Mesendoderm (in vitro differentiated cells): Measurements from ENCODE around the gene PRXL2A.

Experiments
- DNase-seq: peaks from one replicate; pipeline ENCODE4 v3.0.0; 2013
- H2AK5ac ChIP-seq: 2 replicates; pipeline ENCODE4 v1.6.1; 2013; ENCODE audit warnings: low read length, inconsistent platforms
- H2BK120ac ChIP-seq: 2 replicates; pipeline ENCODE4 v1.6.1; 2013; ENCODE audit warnings: low read depth, mild to moderate bottlenecking, low read length, moderate library complexity, mixed read lengths
- H2BK15ac ChIP-seq: replicated peaks from 2 replicates; pipeline ENCODE4 v1.6.1; 2013; ENCODE audit warnings: low read depth, mild to moderate bottlenecking, moderate library complexity
- H2BK5ac ChIP-seq: 2 replicates; pipeline ENCODE4 v1.6.1; 2013; ENCODE audit warnings: low read length, inconsistent platforms
- H3K18ac ChIP-seq: 2 replicates; pipeline ENCODE4 v1.6.1; 2013; ENCODE audit warnings: mild to moderate bottlenecking, low read length, mixed read lengths
- H3K23ac ChIP-seq: one replicate; pipeline ENCODE4 v1.6.1; 2013; ENCODE audit warnings: low read length
- H3K27ac ChIP-seq: 2 replicates; pipeline ENCODE4 v1.5.1; 2013; ENCODE audit warnings: low read depth, mild to moderate bottlenecking, inconsistent platforms, low read length, moderate library complexity
- H3K27me3 ChIP-seq: 2 replicates; pipeline ENCODE4 v1.6.1; 2013; ENCODE audit warnings: low read length, control low read depth, mild to moderate bottlenecking, inconsistent platforms; ENCODE audit not compliant: insufficient read depth, poor library complexity
- H3K36me3 ChIP-seq: 2 replicates; pipeline ENCODE4 v1.6.1; 2013; ENCODE audit warnings: low read length, inconsistent platforms; ENCODE audit not compliant: control insufficient read depth, insufficient read depth
- H3K4ac ChIP-seq: one replicate; pipeline ENCODE4 v1.6.1; 2013; ENCODE audit warnings: low read depth, mild to moderate bottlenecking, low read length, moderate library complexity
- H3K4me1 ChIP-seq: 2 replicates; pipeline ENCODE4 v1.6.1; 2013; ENCODE audit warnings: low read depth, low read length, inconsistent platforms; ENCODE audit not compliant: control insufficient read depth
- H3K4me2 ChIP-seq: 2 replicates; pipeline ENCODE4 v1.6.1; 2013; ENCODE audit warnings: low read length
- H3K4me3 ChIP-seq: 2 replicates; pipeline ENCODE4 v1.5.1; 2013; ENCODE audit warnings: mild to moderate bottlenecking, low read length
- H3K56ac ChIP-seq: one replicate; pipeline ENCODE4 v1.6.1; 2013; ENCODE audit warnings: low read length
- H3K79me1 ChIP-seq: 2 replicates; pipeline ENCODE4 v1.6.1; 2013; ENCODE audit warnings: low read length, inconsistent platforms
- H3K79me2 ChIP-seq: 2 replicates; pipeline ENCODE4 v1.6.1; 2013; ENCODE audit warnings: mild to moderate bottlenecking, low read length; ENCODE audit not compliant: control insufficient read depth, insufficient read depth
- H3K9ac ChIP-seq: 2 replicates; pipeline ENCODE4 v1.6.1; 2013; ENCODE audit warnings: low read length, inconsistent platforms
- H4K5ac ChIP-seq: one replicate; pipeline ENCODE4 v1.6.1; 2013; ENCODE audit warnings: low read length
- H4K8ac ChIP-seq: one replicate; pipeline ENCODE4 v1.6.1; 2013; ENCODE audit warnings: low read depth, mild to moderate bottlenecking, control low read depth, low read length, moderate library complexity
- WGBS: extraction: QIAGEN DNeasy Blood & Tissue Kit; methylation state at CpG from one replicate; pipeline ENCODE4 v1.1.7; 2013; ENCODE audit warnings: low lambda C conversion rate, missing lambda C conversion rate; ENCODE audit not compliant: insufficient coverage; ENCODE audit errors: extremely low coverage; 5-methylcytosine and 5-hydroxymethylcytosine counted together

PRXL2A gene

GRCh38 chr10:80470266-80470665 is 61.9 kb downstream of the PRXL2A start:
- no peak overlapping the region for H3K4me3 ChIP-seq
- peaks cover 3% of the 10 kb centered on the region for H3K36me3 ChIP-seq
- peaks cover 13% of the 10 kb centered on the region for H3K4me1 ChIP-seq
- no peak overlapping the region for H3K27ac ChIP-seq
- H3K79me2 ChIP-seq: peaks cover 72% of the 10 kb centered on the region
- no peak overlapping the region for H4K8ac ChIP-seq
- H3K9ac ChIP-seq: no peak overlapping the region
- H2AK5ac ChIP-seq: no peak overlapping the region
- no peak for DNase-seq
- H3K79me1 ChIP-seq: peaks cover 53% of the 10 kb centered on the region
- no peak overlapping the region for H3K56ac ChIP-seq
- H3K4ac ChIP-seq: no peak overlapping the region
- no peak overlapping the region for H2BK5ac ChIP-seq
- no peak overlapping the region for H3K18ac ChIP-seq
- no peak overlapping the region for H2BK15ac ChIP-seq
- H3K27me3 ChIP-seq: no peaks in the 10 kb centered on the region
- no peak overlapping the region for H2BK120ac ChIP-seq
- no peak overlapping the region for H3K23ac ChIP-seq
- H3K4me2 ChIP-seq: no peak overlapping the region
- WGBS: no CpG with 5 or more reads among the region's 3 CpGs
- H4K5ac ChIP-seq: no peak overlapping the region

- H3K4me2 ChIP-seq: no peak overlapping the region
- peaks cover 11% of the 10 kb centered on the region for H3K4me1 ChIP-seq
- H3K79me2 ChIP-seq: peaks cover 68% of the 10 kb centered on the region
- no CpG with 5 or more reads among the region's 3 CpGs for WGBS
- H3K4me3 ChIP-seq: no peak overlapping the region
- H3K27ac ChIP-seq: no peak overlapping the region
- peaks cover 3% of the 10 kb centered on the region for H3K36me3 ChIP-seq
- no peak overlapping the region for H3K18ac ChIP-seq
- H3K27me3 ChIP-seq: no peaks in the 10 kb centered on the region
- no peak overlapping the region for H2AK5ac ChIP-seq
- no peak overlapping the region for H4K5ac ChIP-seq
- H2BK15ac ChIP-seq: no peak overlapping the region
- H3K56ac ChIP-seq: no peak overlapping the region
- H3K4ac ChIP-seq: no peak overlapping the region
- no peak for DNase-seq
- no peak overlapping the region for H2BK5ac ChIP-seq
- H4K8ac ChIP-seq: no peak overlapping the region
- no peak overlapping the region for H3K9ac ChIP-seq
- no peak overlapping the region for H2BK120ac ChIP-seq
- H3K23ac ChIP-seq: no peak overlapping the region
- H3K79me1 ChIP-seq: peaks cover 46% of the 10 kb centered on the region
Measured at GRCh38 chr10:80471001-80471400, 62.6 kb downstream of the PRXL2A start.

- peaks cover 9% of the 10 kb centered on the region for H3K4me1 ChIP-seq
- H3K18ac ChIP-seq: no peak overlapping the region
- H2BK15ac ChIP-seq: no peak overlapping the region
- no peak overlapping the region for H3K27ac ChIP-seq
- peaks cover 62% of the 10 kb centered on the region for H3K79me2 ChIP-seq
- DNase-seq: no peak
- no CpG with 5 or more reads among the region's 4 CpGs for WGBS
- peaks cover 46% of the 10 kb centered on the region for H3K79me1 ChIP-seq
- H2BK120ac ChIP-seq: no peak overlapping the region
- H4K5ac ChIP-seq: no peak overlapping the region
- no peaks in the 10 kb centered on the region for H3K27me3 ChIP-seq
- no peak overlapping the region for H3K9ac ChIP-seq
- H3K23ac ChIP-seq: no peak overlapping the region
- no peak overlapping the region for H2AK5ac ChIP-seq
- no peak overlapping the region for H3K4ac ChIP-seq
- H2BK5ac ChIP-seq: no peak overlapping the region
- H3K4me3 ChIP-seq: no peak overlapping the region
- H4K8ac ChIP-seq: no peak overlapping the region
- H3K4me2 ChIP-seq: no peak overlapping the region
- H3K56ac ChIP-seq: no peak overlapping the region
- H3K36me3 ChIP-seq: peaks cover 3% of the 10 kb centered on the region
Measured at GRCh38 chr10:80471715-80472233, 63.4 kb downstream of the PRXL2A start.

GRCh38 chr10:80472234-80473095 is 64.1 kb downstream of the PRXL2A start:
- no peak overlapping the region for H3K9ac ChIP-seq
- H3K79me1 ChIP-seq: peaks cover 47% of the 10 kb centered on the region
- H3K27ac ChIP-seq: no peak overlapping the region
- peaks cover 9% of the 10 kb centered on the region for H3K4me1 ChIP-seq
- H3K23ac ChIP-seq: no peak overlapping the region
- H3K79me2 ChIP-seq: peaks cover 60% of the 10 kb centered on the region
- DNase-seq: no peak
- no CpG with 5 or more reads among the region's 9 CpGs for WGBS
- H3K4me2 ChIP-seq: no peak overlapping the region
- H3K18ac ChIP-seq: no peak overlapping the region
- H2BK5ac ChIP-seq: no peak overlapping the region
- no peak overlapping the region for H3K4me3 ChIP-seq
- H2BK120ac ChIP-seq: no peak overlapping the region
- no peak overlapping the region for H4K8ac ChIP-seq
- H2BK15ac ChIP-seq: no peak overlapping the region
- no peak overlapping the region for H2AK5ac ChIP-seq
- H3K4ac ChIP-seq: no peak overlapping the region
- peaks cover 3% of the 10 kb centered on the region for H3K36me3 ChIP-seq
- H3K56ac ChIP-seq: no peak overlapping the region
- H4K5ac ChIP-seq: no peak overlapping the region
- no peaks in the 10 kb centered on the region for H3K27me3 ChIP-seq

GRCh38 chr10:80473096-80473657 is 64.8 kb downstream of the PRXL2A start:
- peak overlapping the region; percentile 7 for H3K56ac ChIP-seq
- H4K8ac ChIP-seq: no peak overlapping the region
- H3K18ac ChIP-seq: no peak overlapping the region
- no CpG with 5 or more reads among the region's 3 CpGs for WGBS
- peaks cover 3% of the 10 kb centered on the region for H3K36me3 ChIP-seq
- H4K5ac ChIP-seq: no peak overlapping the region
- H3K27me3 ChIP-seq: no peaks in the 10 kb centered on the region
- no peak overlapping the region for H3K23ac ChIP-seq
- no peak for DNase-seq
- H3K79me1 ChIP-seq: peaks cover 49% of the 10 kb centered on the region
- H3K27ac ChIP-seq: no peak overlapping the region
- H3K4me1 ChIP-seq: peaks cover 7% of the 10 kb centered on the region
- H2BK5ac ChIP-seq: no peak overlapping the region
- H2BK15ac ChIP-seq: no peak overlapping the region
- peaks cover 60% of the 10 kb centered on the region for H3K79me2 ChIP-seq
- H3K4me2 ChIP-seq: no peak overlapping the region
- no peak overlapping the region for H2BK120ac ChIP-seq
- H3K4me3 ChIP-seq: no peak overlapping the region
- H2AK5ac ChIP-seq: no peak overlapping the region
- H3K4ac ChIP-seq: no peak overlapping the region
- no peak overlapping the region for H3K9ac ChIP-seq
